Mucosa of descending colon (tissue), 3 donors: ENCODE measurements around the gene DDN. TPM values are rescaled to one million over a fixed set of nuclear protein-coding genes. Genes with fewer than 3 reads are reported as not detected.

Experiments used
- ATAC-seq: fragments of 200-7000 bp; cut with Tn5 transposase; one replicate; pipeline ENCODE4 v1.9.1; 2020; ENCODE audit warnings: mild to moderate bottlenecking, moderate library complexity
- DNase-seq, 3 donors: peaks; one replicate each; pipeline ENCODE4 v3.0.0-alpha.2; 2020
- H3K36me3 ChIP-seq: fragments of 200-600 bp; one replicate; pipeline ENCODE4 v1.8.0; 2021; ENCODE audit warnings: low read depth, mild to moderate bottlenecking
- H3K4me1 ChIP-seq: fragments of 200-600 bp; one replicate; pipeline ENCODE4 v1.8.0; 2021; ENCODE audit warnings: low read depth, mild to moderate bottlenecking
- H3K4me3 ChIP-seq: fragments of 200-600 bp; one replicate; pipeline ENCODE4 v1.8.0; 2021; ENCODE audit warnings: mild to moderate bottlenecking
- H3K9me3 ChIP-seq: fragments of 200-600 bp; one replicate; pipeline ENCODE4 v1.8.0; 2021; ENCODE audit warnings: mild to moderate bottlenecking
- CTCF ChIP-seq: fragments of 200-600 bp; IDR thresholded peaks from one replicate; pipeline ENCODE4 v1.8.0; 2022; ENCODE audit warnings: antibody characterized with exemption, mild to moderate bottlenecking
- intact Hi-C, 2 donors: fragments of 100-400 bp; cut with DNase I in 1 of 2; cut with micrococcal nuclease in 1 of 2; formaldehyde crosslinking; loops; one replicate each; pipeline versions ENCODE4 v1.11.0 to v1.11.1; 2022; cut with DNase I, micrococcal nuclease
- long read RNA-seq, 2 donors: library from polyadenylated mRNA; unstranded; transcript quantifications; one replicate each; pipeline ENCODE4 v2.0.0, GENCODE V29; 2019 to 2021
- total RNA-seq, 3 donors: library from RNA; stranded (reverse); fragmentation: NEBNext Ultra II Directional in 2 of 3; extraction: Animal tissue kit (Norgen Biotek cat#: 25700) in 2 of 3; gene quantifications; one replicate each; pipeline versions ENCODE4 v1.2.1 to v1.2.4, GENCODE V29; 2021 to 2023
- donor health status: DM: no; HTN: no; CAD: no; lungs with moderate emphysema.
- donor health status: DM: no; HTN: no; CAD: no.
- donor health status: DM: no; HTN: yes; CAD: no.

The DDN gene
- total RNA-seq: under 1 TPM in 1 of 3 donors, not detected in 2; 0.12 TPM
- long read RNA-seq, donor 1: 0 reads
- long read RNA-seq, donor 2: 0 reads

- peak in 1 of 3 donors; percentile 62 for DNase-seq
- Histone ChIP-seq H3K4me3 (no peak within 1 kb of the TSS), H3K4me1 (peaks cover 32% of the 10 kb centered on the region), H3K9me3 (no peaks in the 10 kb centered on the region), H3K36me3 (no peaks in the 10 kb centered on the region)
- peak; percentile 30 for ATAC-seq
- intact Hi-C loops: no loop called here
- TF ChIP-seq CTCF: no peak
Observed at GRCh38 chr12:48999371-49000131, at the start of gene DDN. TSS of gene DDN (minus strand) at chr12:48999375. CDS start at chr12:48999287, 88 bp downstream.

GRCh38 chr12:49048953-49049352 is 49.8 kb upstream of the DDN start:
- DNase-seq (peak in 1 of 3 donors; percentile 12), ATAC-seq (no peak)
- Histone ChIP-seq H3K4me3 (no peak overlapping the region), H3K36me3 (peaks cover 27% of the 10 kb centered on the region), H3K9me3 (no peaks in the 10 kb centered on the region), H3K4me1 (no peaks in the 10 kb centered on the region)
- no peak for TF ChIP-seq CTCF
- intact Hi-C loops: no loop called here

GRCh38 chr12:49046129-49046895 is 47.1 kb upstream of the DDN start:
- ATAC-seq: no peak
- H3K4me1 ChIP-seq: no peaks in the 10 kb centered on the region
- intact Hi-C loops: no loop called here
- H3K9me3 ChIP-seq: no peaks in the 10 kb centered on the region
- DNase-seq: no peak
- H3K36me3 ChIP-seq: peaks cover 35% of the 10 kb centered on the region
- no peak for TF ChIP-seq CTCF
- H3K4me3 ChIP-seq: no peak overlapping the region

GRCh38 chr12:49044660-49045059 is 45.5 kb upstream of the DDN start:
- intact Hi-C loops: no loop called here
- no peaks in the 10 kb centered on the region for H3K9me3 ChIP-seq
- H3K36me3 ChIP-seq: peaks cover 33% of the 10 kb centered on the region
- no peak overlapping the region for H3K4me3 ChIP-seq
- no peak for TF ChIP-seq CTCF
- ATAC-seq: no peak
- H3K4me1 ChIP-seq: no peaks in the 10 kb centered on the region
- DNase-seq: peak in 1 of 3 donors; percentile 15

- intact Hi-C loops: no loop called here
Observed at GRCh38 chr12:49043856-49044258, 44.7 kb upstream of the DDN start.

More at GRCh38 chr12:49043856-49044258, 44.7 kb upstream of the DDN start:
- DNase-seq (peak in 2 of 3 donors; percentile 68 to 82), ATAC-seq (peak; percentile 79)
- TF ChIP-seq CTCF: peak; percentile 59
- peaks cover 39% of the 10 kb centered on the region for H3K36me3 ChIP-seq
- H3K4me3 ChIP-seq: no peak overlapping the region
- no peaks in the 10 kb centered on the region for H3K9me3 ChIP-seq
- no peaks in the 10 kb centered on the region for H3K4me1 ChIP-seq
